ENCODE results near the gene TRAF4.
A peak's percentile ranks its signal among the peaks of the same experiment; 100 is the strongest.

TRAF4 gene, protein sequence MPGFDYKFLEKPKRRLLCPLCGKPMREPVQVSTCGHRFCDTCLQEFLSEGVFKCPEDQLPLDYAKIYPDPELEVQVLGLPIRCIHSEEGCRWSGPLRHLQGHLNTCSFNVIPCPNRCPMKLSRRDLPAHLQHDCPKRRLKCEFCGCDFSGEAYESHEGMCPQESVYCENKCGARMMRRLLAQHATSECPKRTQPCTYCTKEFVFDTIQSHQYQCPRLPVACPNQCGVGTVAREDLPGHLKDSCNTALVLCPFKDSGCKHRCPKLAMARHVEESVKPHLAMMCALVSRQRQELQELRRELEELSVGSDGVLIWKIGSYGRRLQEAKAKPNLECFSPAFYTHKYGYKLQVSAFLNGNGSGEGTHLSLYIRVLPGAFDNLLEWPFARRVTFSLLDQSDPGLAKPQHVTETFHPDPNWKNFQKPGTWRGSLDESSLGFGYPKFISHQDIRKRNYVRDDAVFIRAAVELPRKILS

DNA sequence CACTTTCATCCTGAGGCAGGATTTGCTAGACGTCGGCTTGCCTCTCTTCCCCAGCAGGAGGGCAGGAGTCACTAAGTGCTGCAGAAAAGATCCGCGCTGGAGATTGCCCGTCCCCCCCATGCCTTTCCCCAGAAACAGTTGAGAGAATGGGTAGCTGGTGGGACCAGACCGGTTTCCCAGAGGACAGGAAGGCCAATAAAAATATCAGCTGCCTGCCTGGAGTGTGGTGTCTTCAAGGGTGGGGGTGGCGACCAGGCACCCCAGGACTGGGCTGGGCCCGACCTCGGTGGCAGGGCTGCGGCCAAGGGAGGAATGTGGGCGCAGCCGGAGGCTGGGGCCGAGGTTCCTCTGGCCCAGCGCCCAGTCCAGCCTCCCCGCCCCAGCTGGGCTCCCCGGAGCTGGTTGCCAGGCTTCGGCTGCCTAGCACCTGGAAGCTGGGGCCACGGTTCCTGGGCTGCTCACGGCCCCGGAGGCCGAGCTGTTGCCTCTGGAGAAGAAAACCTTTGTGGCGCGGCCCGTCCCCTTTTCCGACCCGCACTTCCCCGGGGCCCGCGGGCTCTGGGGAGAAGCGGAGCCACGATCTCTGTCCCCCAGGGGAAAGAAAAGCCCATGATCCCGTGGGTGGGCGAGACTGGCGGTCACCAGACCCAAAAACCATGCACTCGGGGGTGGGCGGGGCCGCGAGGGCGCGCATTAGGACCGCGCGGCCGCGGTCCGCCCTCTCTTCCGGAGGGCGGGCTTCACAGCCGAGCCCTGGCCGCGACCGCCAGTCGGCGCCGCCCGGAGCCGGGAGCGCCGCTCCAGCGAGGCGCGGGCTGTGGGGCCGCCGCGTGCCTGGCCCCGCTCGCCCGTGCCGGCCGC lies at the start of gene TRAF4:
TRAF4 (plus strand) TSS at position 769 of the 861 bp plus-strand sequence. CDS start 102 bp downstream, outside the sequence.
- DNase-seq, result peak; percentile 56 to 66

DNA sequence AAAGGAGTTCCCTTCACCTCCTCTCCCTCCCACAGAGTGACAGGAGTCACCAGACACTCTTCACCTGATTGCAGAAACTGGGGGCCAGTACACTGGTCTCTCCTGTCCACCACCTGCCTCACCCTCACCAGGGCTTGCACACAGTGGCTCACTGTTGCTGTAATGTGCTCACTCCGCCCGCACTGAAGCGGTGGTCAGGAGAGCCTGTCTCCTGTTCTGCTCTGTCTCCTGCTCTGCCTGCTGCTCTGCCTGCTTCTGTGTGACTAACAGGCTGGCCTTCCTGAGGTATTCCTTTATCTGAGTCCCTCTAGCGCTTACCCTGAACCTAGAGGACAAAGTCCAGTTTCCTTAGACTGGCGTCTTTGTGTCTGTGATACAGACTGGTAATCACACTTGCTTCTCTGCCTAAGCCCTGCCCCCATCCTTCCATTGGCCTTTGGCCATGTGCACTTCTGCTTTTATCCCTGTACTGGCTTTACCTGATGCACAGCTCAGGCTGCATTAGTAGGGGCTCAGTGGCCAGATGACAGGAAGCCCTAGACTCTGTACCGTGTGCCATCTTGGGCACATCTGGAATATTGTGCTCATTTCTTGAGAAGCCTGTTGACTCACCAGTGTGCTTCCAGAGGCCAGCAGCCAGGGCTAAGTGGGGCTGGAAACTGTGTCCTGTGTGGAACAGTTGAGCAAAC lies 45.4 kb upstream of the TRAF4 start:
- no peak for DNase-seq

DNA sequence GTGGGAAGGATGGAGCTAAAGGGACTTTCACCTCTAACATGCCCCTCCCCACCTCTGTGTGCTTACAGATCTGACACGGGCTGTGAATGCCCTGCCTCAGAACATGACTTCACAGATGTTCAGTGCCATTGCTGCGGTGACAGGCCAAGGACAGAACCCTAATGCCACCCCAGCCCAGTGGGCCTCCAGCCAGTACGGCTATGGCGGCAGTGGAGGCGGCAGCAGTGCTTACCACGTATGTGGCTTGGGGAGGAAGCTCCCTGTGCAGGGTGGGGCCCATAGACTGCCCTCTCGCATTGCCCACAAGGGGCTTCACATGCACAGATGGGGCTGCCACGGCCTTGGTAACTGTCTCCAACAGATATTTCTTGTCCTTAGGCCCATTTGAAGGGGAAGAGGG lies 43.5 kb upstream of the TRAF4 start:
- no peak for DNase-seq

DNA sequence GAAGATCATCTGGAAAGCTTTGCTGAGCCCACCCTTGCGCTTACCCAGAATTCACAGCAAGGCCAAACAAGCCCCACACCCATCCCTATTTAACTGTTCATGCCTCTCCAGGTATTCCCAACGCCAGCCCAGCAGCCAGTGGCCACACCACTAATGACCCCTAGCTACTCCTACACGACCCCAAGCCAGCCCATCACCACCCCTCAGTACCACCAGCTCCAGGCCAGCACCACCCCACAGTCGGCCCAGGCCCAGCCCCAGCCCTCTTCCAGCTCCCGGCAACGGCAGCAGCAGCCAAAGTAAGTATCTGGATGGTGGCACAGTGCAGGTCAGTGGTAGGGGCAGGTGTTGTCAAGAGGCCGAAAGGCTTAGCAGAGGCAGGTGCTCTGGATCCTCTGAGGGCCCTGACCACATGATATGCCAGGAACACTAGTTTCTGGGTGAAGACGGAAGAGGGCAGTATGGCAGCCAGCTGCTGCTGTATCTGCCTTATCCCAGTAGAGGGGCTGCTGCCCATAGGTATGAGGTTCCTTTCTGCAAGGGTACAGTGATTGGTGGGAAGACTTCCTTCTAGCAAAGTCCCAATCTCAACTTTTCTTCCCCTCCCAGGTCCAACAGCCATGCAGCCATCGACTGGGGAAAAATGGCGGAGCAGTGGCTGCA lies 42.9 kb upstream of the TRAF4 start:
- DNase-seq, result no peak

DNA sequence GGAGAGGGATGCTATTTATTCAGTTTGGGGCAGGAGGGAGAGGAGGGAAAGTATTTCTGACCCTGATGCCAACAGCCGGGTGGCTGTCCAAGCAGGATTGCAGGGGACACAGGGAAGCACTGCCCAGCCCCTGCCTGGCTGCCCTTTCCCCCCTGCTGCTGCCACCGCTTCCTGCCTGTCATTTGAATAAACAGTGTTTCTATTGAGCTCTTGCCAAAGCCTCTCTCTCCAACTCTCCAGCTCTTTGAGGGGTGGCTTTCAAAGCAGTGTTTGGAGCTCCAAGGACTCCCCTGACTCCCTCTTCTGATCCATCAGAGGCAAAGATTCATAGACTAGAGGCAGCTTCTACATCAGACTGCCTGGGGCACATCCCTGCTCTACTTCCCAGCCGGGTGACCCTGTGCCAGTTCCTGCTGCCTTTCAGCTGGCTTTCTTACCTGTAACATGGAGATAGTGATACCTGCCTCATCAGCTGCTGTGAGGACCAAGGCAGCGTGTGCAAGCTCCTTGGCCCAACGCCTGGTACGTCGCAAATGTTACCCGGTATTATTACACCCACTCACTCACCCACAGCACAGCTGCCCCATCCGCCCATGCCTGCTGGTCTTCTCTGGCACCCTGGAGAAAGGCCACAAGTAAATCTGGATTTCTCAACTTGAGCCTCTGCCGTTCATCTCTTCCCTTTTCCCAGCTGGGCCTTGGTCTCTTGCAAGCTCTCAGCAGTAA lies 41.6 kb upstream of the TRAF4 start:
- DNase-seq, result no peak

DNA sequence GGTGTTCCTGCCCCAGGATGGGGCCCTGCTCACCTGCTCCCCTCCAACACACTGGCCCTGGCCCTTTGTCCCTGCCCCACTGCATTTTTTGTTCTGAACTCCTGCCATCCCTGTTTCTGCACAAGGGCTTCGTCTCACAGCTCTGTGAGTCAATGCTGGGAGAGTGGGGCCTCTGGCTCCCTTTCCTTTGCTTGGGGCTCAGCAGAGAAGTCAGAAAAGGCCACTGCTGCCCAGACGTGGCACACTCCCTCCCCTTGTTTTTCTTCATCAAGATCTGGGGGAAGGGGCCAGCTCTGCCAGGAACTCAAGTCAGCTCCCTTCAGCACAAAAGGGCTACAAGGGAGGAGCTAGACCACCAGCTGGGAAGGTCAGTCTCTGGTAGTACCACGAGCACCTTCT lies 41.1 kb upstream of the TRAF4 start:
- no peak for DNase-seq

GRCh38 chr17:28703552-28704218 lies 40.1 kb upstream of the TRAF4 start:
- no peak for DNase-seq

- no peak for DNase-seq
These were observed 39.5 kb upstream of the TRAF4 start for GRCh38 chr17:28704219-28704858.

- no peak for DNase-seq
These were observed 38.6 kb upstream of the TRAF4 start for GRCh38 chr17:28705074-28705659.

GRCh38 chr17:28705728-28706334 lies 38.0 kb upstream of the TRAF4 start:
- no peak for DNase-seq

DNA sequence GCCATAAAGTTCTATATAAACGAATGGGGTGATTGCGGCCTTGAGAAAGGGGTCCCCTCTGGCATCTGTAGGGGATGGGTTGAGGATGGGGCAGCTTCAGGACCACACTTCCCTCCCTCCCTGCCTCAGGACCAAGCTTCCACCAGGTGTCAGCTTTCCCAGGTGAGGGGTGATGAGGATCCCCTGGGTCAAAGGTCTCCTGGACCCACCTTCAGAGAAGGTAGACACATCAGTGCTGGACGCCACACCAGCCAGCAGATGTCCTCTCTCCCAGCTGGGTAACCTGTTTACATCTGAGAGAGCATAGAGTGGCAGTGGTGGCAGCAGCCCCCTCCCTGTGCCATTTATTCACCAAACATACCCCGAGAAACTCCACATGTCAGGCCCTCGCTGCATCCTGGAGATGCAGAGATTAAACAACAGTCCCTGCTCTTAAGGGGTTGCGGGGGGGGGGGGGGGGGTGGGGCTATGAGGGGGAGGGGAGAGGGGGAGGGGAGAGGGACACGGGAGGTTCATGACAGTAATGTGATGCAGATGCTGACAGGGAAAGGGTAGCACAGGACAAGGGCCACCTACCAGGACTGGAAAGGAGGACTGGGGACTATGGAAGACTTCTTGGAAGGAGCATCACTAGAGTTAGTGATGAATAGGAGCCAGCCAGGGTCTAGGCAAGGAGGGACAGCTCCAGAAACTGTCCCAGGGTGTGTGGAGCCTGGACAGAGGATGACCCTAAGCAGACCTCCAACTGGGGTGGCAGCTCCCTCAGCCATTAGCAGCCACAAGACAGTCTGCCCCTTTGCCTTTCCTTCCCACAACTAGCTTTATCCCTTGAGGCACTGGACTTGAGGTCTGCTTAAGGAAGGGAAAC lies 37.1 kb upstream of the TRAF4 start:
- no peak for DNase-seq

DNA sequence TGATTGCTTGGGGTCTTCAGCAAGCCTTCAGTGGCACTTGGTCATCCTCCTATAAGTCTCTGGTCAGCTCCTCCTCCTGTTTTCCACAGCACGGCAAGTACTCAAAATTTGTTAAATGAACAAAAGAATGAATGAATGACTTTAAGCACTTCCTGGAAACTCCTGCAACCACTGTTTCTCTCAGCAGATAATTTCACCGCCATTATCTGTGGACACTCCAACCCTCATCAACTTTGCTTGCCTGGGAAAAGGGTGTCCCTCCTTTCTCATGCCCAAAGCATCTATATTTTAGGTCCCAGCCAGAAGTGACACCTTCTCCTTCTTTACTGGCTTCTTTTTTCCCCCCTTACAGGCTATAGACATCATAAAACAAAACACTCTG lies 36.5 kb upstream of the TRAF4 start:
- DNase-seq, result no peak

DNA sequence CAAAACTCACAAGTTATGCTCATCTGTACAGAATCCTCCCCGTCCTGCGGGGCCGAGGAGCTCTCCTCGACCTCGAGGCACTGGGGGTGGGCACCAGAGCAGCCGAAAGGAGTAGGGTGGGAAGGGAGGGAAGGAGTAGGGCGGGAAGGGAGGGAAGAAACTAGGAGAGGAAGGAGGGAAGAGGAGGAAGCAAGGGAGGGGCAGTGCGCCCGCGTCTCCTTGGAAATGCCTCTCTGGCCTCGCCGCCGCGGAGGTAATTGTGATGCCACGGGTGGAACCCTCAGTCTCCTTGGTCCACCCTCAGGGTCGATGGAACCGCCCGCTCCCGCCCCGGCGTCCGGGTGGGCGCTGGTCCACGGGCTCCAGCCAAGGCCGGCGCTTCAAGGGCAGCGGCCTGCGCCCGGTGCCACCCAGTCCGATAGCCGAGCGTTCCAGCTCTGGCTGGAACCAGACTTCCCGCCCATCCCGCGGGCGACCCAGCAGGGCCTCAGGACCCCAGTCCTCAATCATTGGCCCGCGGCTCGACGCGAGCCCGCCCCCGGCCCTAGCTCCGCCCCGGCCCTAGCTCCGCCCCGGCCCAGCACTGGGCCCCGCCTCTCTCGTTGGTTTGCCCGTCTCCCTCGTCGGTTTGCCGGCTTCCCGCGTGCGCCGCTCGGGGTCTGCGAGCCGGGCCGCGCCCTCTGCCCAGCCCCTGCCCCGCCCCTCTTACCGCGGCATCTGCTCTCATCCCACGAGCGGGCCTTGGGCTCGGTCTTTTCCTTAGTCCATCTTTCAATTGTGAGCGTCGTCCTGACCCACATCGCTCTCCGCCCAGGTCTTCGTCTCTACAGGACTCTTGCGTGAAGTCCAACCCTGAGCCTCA lies 32.7 kb upstream of the TRAF4 start:
- peak; percentile 67 to 75 for DNase-seq

DNA sequence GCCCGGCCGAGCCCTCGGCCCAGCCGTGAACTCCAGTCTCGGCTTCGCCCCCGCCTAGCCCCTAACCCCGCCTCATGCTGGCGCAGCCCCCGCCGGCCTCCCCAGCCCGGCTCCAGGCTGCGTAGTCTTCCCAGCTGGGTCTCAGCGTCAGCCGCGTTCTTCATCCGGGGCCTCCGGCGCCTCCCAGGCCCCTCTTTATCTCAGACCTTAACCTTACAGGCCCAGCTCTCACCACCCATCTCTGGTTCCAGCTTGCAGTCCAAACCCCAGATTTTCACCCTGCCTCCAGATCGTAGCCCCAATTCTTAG lies 32.1 kb upstream of the TRAF4 start, which contains the start of gene PROCA1:
PROCA1 (minus strand) TSS at position 166 of the 309 bp plus-strand sequence. CDS start 228 bp downstream, outside the sequence.
- no peak for DNase-seq

DNA sequence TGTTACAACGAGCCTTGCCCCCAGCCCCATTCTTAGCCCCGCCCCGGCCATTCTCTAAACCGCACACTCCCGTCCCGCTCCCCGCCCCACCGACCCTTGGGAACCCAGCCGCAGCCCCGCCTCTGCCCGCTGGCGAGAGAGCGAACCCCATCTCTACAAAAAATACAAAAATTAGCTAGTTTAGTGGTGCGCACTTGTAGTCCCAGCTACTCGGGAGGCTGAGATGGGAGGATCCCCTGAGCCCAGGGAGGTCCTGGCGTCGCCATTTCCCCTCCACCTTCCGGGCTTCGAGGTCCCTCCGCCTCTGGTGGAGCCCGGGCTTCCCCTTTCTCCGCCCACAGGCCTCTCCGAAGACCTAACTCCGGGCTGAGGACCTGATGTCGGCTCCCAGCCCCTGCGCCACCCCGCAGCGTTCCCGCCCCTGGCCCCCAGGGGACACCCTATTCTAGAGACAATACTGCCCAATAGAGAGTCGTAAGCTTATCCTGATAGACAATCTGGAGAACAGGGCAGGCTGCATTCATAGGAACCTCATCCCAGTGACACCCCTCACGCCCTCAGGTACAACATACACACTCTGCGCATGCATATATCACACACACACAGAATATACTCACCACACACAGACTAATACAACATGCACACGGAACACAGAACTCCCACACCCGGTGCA lies 31.6 kb upstream of the TRAF4 start:
- DNase-seq, result peak; percentile 46 to 67

DNA sequence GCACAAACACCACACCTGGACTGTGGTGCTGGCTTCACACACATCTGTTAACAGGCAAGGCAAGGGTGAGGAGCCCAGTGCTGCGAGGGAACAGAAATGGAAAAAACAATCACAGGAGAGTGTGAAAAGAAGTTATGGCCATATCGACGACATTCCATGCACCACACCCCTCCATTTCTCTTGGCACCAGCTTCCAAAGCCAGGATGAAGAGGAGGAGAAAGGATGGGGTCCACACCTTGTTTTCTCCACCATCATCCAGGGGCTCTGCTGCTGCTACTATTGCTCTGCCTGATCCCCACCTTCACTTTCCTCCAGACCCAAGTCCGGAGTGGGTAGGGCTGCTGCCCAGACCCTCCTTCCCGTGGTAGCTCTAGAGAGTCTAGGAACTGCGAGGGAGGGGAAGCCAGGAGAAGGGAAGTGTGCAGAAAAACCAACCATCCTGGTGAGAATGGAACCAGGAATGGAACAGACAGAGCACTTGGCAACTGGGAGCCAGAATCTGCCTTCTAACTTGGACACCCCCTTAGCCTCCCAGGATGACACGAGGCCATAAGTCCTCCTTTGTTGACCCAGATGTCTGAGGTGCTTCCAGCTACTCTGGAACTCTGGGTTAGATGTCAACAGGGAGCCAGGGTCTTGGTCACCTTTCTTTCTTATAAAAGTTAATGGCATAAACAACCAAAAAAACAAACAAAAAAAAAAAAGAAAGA lies 31.0 kb upstream of the TRAF4 start:
- no peak for DNase-seq

GRCh38 chr17:28714281-28714680 lies 29.5 kb upstream of the TRAF4 start:
- no peak for DNase-seq

All from bone marrow (tissue), 2 donors.